OCI-LY1 (cell line): ENCODE results near the gene IRF7.

Source experiments
- H2AFZ ChIP-seq: fragments of 200-600 bp; sonication (generic), shearing (Covaris generic); 2 replicates; pipeline ENCODE4 v1.6.0; 2014; ENCODE audit warnings: antibody characterized with exemption, mild to moderate bottlenecking, low read length
- H3F3A ChIP-seq: fragments of 200-600 bp; sonication (generic), shearing (Covaris generic); 2 replicates; pipeline ENCODE4 v1.6.0; 2014; ENCODE audit warnings: mild to moderate bottlenecking, antibody characterized with exemption, low read length, moderate library complexity; ENCODE audit not compliant: insufficient read depth
- H3K27ac ChIP-seq: fragments of 200-600 bp; sonication (generic); 2 replicates; pipeline ENCODE4 v1.5.1; 2014; ENCODE audit warnings: low read length, mixed run types, mild to moderate bottlenecking, low read depth; ENCODE audit not compliant: poor library complexity, severe bottlenecking
- H3K27me3 ChIP-seq: fragments of 200-600 bp; sonication (generic); 2 replicates; pipeline ENCODE4 v1.6.0; 2014; ENCODE audit warnings: antibody characterized with exemption, mild to moderate bottlenecking, low read length, moderate library complexity; ENCODE audit not compliant: insufficient read depth
- H3K36me3 ChIP-seq: fragments of 200-600 bp; sonication (generic); 2 replicates; pipeline ENCODE4 v1.6.1; 2014; ENCODE audit warnings: mild to moderate bottlenecking, antibody characterized with exemption, low read length, moderate library complexity, mixed read lengths; ENCODE audit not compliant: insufficient read depth
- H3K4me1 ChIP-seq: fragments of 200-600 bp; sonication (generic); 2 replicates; pipeline ENCODE4 v1.5.1; 2014; ENCODE audit warnings: mild to moderate bottlenecking, low read length, moderate library complexity; ENCODE audit not compliant: insufficient read depth, severe bottlenecking
- H3K4me2 ChIP-seq: fragments of 200-600 bp; sonication (generic), shearing (Covaris generic); 2 replicates; pipeline ENCODE4 v1.6.1; 2014; ENCODE audit warnings: low read length
- H3K4me3 ChIP-seq: fragments of 200-600 bp; sonication (generic); 2 replicates; pipeline ENCODE4 v1.5.1; 2014; ENCODE audit warnings: low read length, low read depth, mild to moderate bottlenecking, mixed read lengths; ENCODE audit not compliant: poor library complexity, severe bottlenecking
- H3K79me2 ChIP-seq: fragments of 200-600 bp; shearing (Covaris generic); 2 replicates; pipeline ENCODE4 v1.6.1; 2016; ENCODE audit warnings: mixed run types, low read length, mixed read lengths; ENCODE audit not compliant: insufficient read depth
- H3K9ac ChIP-seq: fragments of 200-600 bp; sonication (generic), shearing (Covaris generic); 2 replicates; pipeline ENCODE4 v1.6.1; 2014; ENCODE audit warnings: mild to moderate bottlenecking, low read length, mixed read lengths
- H3K9me2 ChIP-seq: fragments of 200-600 bp; sonication (generic), shearing (Covaris generic); 2 replicates; pipeline ENCODE4 v1.6.1; 2014; ENCODE audit warnings: low read depth, mild to moderate bottlenecking, low read length, mixed read lengths
- H3K9me3 ChIP-seq: fragments of 200-600 bp; shearing (Covaris generic); 2 replicates; pipeline ENCODE4 v1.6.1; 2014; ENCODE audit warnings: low read length, mixed read lengths
- H4K20me1 ChIP-seq: fragments of 200-600 bp; sonication (generic), shearing (Covaris generic); 2 replicates; pipeline ENCODE4 v1.6.0; 2016; ENCODE audit warnings: mild to moderate bottlenecking, low read length; ENCODE audit not compliant: insufficient read depth
- EZH2 ChIP-seq: fragments of 200-600 bp; sonication (generic), shearing (Covaris generic); IDR thresholded peaks from 2 replicates; pipeline ENCODE4 v1.8.0; 2017; ENCODE audit warnings: borderline replicate concordance, mixed run types, mild to moderate bottlenecking, antibody characterized with exemption, low read length, moderate library complexity, mixed read lengths
- TF ChIP-seq, protein P1 (sequence below): fragments of 200-600 bp; sonication (generic), shearing (Covaris generic); IDR thresholded peaks from 2 replicates; pipeline ENCODE4 v1.5.1; 2017; ENCODE audit warnings: mild to moderate bottlenecking, antibody characterized with exemption, low read length, moderate library complexity, mixed read lengths

Gene IRF7

GRCh38 chr11:567629-568292, 48.0 kb downstream of the IRF7 start:
- H3K9ac ChIP-seq = peak overlapping the region; percentile 79
- H3K9me3 ChIP-seq = no peaks in the 10 kb centered on the region
- no peak overlapping the region for H2AFZ ChIP-seq
- H3K27ac ChIP-seq = no peak overlapping the region
- H3K9me2 ChIP-seq = no peaks in the 10 kb centered on the region
- H3K36me3 ChIP-seq = no peaks in the 10 kb centered on the region; the same call in 1 of the 2 replicates
- H3K79me2 ChIP-seq = no peaks in the 10 kb centered on the region
- TF ChIP-seq, protein P1, sequence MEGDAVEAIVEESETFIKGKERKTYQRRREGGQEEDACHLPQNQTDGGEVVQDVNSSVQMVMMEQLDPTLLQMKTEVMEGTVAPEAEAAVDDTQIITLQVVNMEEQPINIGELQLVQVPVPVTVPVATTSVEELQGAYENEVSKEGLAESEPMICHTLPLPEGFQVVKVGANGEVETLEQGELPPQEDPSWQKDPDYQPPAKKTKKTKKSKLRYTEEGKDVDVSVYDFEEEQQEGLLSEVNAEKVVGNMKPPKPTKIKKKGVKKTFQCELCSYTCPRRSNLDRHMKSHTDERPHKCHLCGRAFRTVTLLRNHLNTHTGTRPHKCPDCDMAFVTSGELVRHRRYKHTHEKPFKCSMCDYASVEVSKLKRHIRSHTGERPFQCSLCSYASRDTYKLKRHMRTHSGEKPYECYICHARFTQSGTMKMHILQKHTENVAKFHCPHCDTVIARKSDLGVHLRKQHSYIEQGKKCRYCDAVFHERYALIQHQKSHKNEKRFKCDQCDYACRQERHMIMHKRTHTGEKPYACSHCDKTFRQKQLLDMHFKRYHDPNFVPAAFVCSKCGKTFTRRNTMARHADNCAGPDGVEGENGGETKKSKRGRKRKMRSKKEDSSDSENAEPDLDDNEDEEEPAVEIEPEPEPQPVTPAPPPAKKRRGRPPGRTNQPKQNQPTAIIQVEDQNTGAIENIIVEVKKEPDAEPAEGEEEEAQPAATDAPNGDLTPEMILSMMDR = no peak
- no peak for TF ChIP-seq EZH2
- peak overlapping the region; percentile 88 for H3K4me2 ChIP-seq
- peaks cover 5% of the 10 kb centered on the region; the same call in 1 of the 2 replicates for H3K27me3 ChIP-seq
- H3F3A ChIP-seq = no peaks in the 10 kb centered on the region
- no peaks in the 10 kb centered on the region for H4K20me1 ChIP-seq
- peaks cover 25% of the 10 kb centered on the region for H3K4me1 ChIP-seq
- H3K4me3 ChIP-seq = peak overlapping the region; percentile 74

DNA sequence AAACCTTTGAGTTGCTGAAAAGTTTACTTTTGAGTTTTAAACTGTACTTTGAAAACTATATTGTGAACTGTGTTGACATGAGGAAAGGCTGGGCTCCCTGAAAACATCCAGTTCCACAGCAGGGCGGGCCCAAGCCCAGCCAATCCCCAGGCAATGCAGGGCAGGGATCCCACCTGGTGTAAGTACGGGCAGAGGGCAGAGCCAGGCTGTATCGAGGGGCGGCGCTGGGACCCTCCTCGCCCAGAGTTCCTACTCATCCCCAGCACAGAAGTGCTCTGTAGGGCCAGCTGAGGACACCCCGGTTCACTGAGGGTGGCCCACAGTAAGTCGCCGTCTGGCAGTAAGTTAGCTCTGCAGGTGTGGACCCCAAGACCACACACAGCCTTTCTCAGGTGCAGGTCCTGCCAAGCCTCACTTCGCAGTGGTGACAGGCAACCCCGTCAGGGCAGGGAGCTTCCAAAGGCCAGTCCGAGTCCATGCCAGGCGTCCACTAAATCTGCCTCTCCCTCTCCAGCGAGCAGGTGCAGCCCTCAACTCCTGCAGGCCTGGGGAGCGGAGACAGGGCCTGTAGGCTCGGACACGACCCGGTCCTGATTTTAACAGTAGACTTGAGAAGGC, 48.6 kb downstream of the IRF7 start:
- no peak overlapping the region for H3K27ac ChIP-seq
- H3K79me2 ChIP-seq = no peaks in the 10 kb centered on the region
- H3K9ac ChIP-seq = peak overlapping the region; percentile 79; the same call in 1 of the 2 replicates
- peak overlapping the region; percentile 74 for H3K4me3 ChIP-seq
- H3K4me1 ChIP-seq = peaks cover 25% of the 10 kb centered on the region
- no peaks in the 10 kb centered on the region for H4K20me1 ChIP-seq
- H3K9me3 ChIP-seq = no peaks in the 10 kb centered on the region
- no peak for TF ChIP-seq EZH2
- TF ChIP-seq, protein P1 = no peak
- no peaks in the 10 kb centered on the region for H3F3A ChIP-seq
- peak overlapping the region; percentile 88 for H3K4me2 ChIP-seq
- no peaks in the 10 kb centered on the region for H3K9me2 ChIP-seq
- no peaks in the 10 kb centered on the region; the same call in 1 of the 2 replicates for H3K36me3 ChIP-seq
- peaks cover 5% of the 10 kb centered on the region; the same call in 1 of the 2 replicates for H3K27me3 ChIP-seq
- H2AFZ ChIP-seq = no peak overlapping the region

DNA sequence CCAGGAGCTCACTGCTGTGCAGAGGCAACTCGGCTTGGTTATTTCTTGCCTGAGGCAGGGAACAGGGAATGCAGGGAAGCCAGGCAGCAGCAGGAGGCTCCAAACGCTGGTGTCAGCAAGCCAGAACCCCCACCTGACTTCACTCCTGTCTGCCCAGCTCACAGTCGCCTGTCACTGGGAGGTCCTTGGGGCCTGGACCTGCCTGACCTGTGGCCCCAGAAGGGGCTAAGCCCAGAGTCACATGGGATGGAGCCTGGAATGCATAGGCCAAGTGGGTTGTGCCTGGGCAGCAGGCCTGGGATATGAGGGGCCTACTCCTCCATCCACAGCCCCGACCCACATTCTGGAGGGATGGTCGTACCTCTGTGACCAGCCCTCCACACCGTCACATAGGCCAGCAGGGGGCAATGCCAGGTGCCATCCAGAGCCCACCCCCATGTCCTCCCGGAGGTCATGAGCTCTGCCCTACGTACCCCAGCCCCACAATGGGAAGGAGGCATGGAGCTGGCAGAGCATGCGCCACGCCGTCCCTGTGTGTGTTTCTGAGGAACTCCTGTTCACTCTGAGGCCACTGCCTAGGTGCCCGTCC, 49.7 kb downstream of the IRF7 start:
- no peak overlapping the region for H3K4me3 ChIP-seq
- H3K4me2 ChIP-seq = no peak overlapping the region; the same call in 1 of the 2 replicates
- H3K27me3 ChIP-seq = peaks cover 5% of the 10 kb centered on the region; the same call in 1 of the 2 replicates
- no peaks in the 10 kb centered on the region for H4K20me1 ChIP-seq
- no peaks in the 10 kb centered on the region for H3K9me3 ChIP-seq
- TF ChIP-seq, protein P1 = peak; percentile 28; the same call in 1 of the 2 replicates
- no peak for TF ChIP-seq EZH2
- peaks cover 33% of the 10 kb centered on the region for H3K4me1 ChIP-seq
- no peak overlapping the region for H2AFZ ChIP-seq
- no peaks in the 10 kb centered on the region; the same call in 1 of the 2 replicates for H3K36me3 ChIP-seq
- H3K79me2 ChIP-seq = no peaks in the 10 kb centered on the region
- no peak overlapping the region for H3K27ac ChIP-seq
- no peak overlapping the region for H3K9ac ChIP-seq
- no peaks in the 10 kb centered on the region for H3K9me2 ChIP-seq
- H3F3A ChIP-seq = no peaks in the 10 kb centered on the region
